Neuron (in vitro differentiated cells): ENCODE measurements around the gene INTS11.

ENCODE experiments used
- H2AFZ ChIP-seq: one replicate; pipeline ENCODE4 v1.6.1; 2013; ENCODE audit warnings: low read depth, mild to moderate bottlenecking, inconsistent platforms, low read length, moderate library complexity
- H3K27me3 ChIP-seq: one replicate; pipeline ENCODE4 v1.6.1; 2013; ENCODE audit warnings: low read length; ENCODE audit not compliant: insufficient read depth
- H3K36me3 ChIP-seq: one replicate; pipeline ENCODE4 v1.6.1; 2013; ENCODE audit warnings: low read length; ENCODE audit not compliant: insufficient read depth
- H3K4me1 ChIP-seq: one replicate; pipeline ENCODE4 v1.6.1; 2013; ENCODE audit warnings: low read length; ENCODE audit not compliant: insufficient read depth
- H3K4me3 ChIP-seq: 2 replicates; pipeline ENCODE4 v1.5.1; 2013; ENCODE audit warnings: mild to moderate bottlenecking, low read length, moderate library complexity
- H3K9me3 ChIP-seq: one replicate; pipeline ENCODE4 v1.6.1; 2013; ENCODE audit warnings: low read length

The INTS11 gene

GRCh38 chr1:1307261-1307922 is 17.1 kb downstream of the INTS11 start:
- H2AFZ ChIP-seq, result no peak overlapping the region
- peaks cover 43% of the 10 kb centered on the region for H3K4me1 ChIP-seq
- no peaks in the 10 kb centered on the region for H3K27me3 ChIP-seq
- H3K36me3 ChIP-seq, result peaks cover 26% of the 10 kb centered on the region
- H3K9me3 ChIP-seq, result no peaks in the 10 kb centered on the region
- peak overlapping the region; percentile 70 for H3K4me3 ChIP-seq

GRCh38 chr1:1306661-1307260 is 17.7 kb downstream of the INTS11 start:
- H2AFZ ChIP-seq, result no peak overlapping the region
- peak overlapping the region; percentile 70 for H3K4me3 ChIP-seq
- peaks cover 43% of the 10 kb centered on the region for H3K4me1 ChIP-seq
- H3K27me3 ChIP-seq, result no peaks in the 10 kb centered on the region
- no peaks in the 10 kb centered on the region for H3K9me3 ChIP-seq
- H3K36me3 ChIP-seq, result peaks cover 21% of the 10 kb centered on the region

- Histone ChIP-seq H3K4me1 (peaks cover 43% of the 10 kb centered on the region), H3K9me3 (no peaks in the 10 kb centered on the region), H3K36me3 (peaks cover 15% of the 10 kb centered on the region), H2AFZ (no peak overlapping the region), H3K27me3 (no peaks in the 10 kb centered on the region), H3K4me3 (peak overlapping the region; percentile 70)
Observed at GRCh38 chr1:1306070-1306660, 18.3 kb downstream of the INTS11 start.

GRCh38 chr1:1305300-1306069 is 19.0 kb downstream of the INTS11 start:
- H2AFZ ChIP-seq, result no peak overlapping the region
- no peaks in the 10 kb centered on the region for H3K9me3 ChIP-seq
- peaks cover 8% of the 10 kb centered on the region for H3K36me3 ChIP-seq
- peaks cover 43% of the 10 kb centered on the region for H3K4me1 ChIP-seq
- no peaks in the 10 kb centered on the region for H3K27me3 ChIP-seq
- peak overlapping the region; percentile 70 for H3K4me3 ChIP-seq

GRCh38 chr1:1304331-1305299 is 19.8 kb downstream of the INTS11 start:
- Histone ChIP-seq H3K4me1 (peaks cover 42% of the 10 kb centered on the region), H3K9me3 (no peaks in the 10 kb centered on the region), H3K4me3 (peak overlapping the region; percentile 23)

GRCh38 chr1:1303736-1304135 is 20.7 kb downstream of the INTS11 start:
- peaks cover 36% of the 10 kb centered on the region for H3K4me1 ChIP-seq
- no peak overlapping the region for H2AFZ ChIP-seq
- no peaks in the 10 kb centered on the region for H3K27me3 ChIP-seq
- no peaks in the 10 kb centered on the region for H3K9me3 ChIP-seq
- H3K4me3 ChIP-seq, result no peak overlapping the region
- H3K36me3 ChIP-seq, result peaks cover 2% of the 10 kb centered on the region

More at GRCh38 chr1:1304331-1305299, 19.8 kb downstream of the INTS11 start:
- no peaks in the 10 kb centered on the region for H3K27me3 ChIP-seq
- H3K36me3 ChIP-seq, result peaks cover under 1% of the 10 kb centered on the region
- no peak overlapping the region for H2AFZ ChIP-seq

- H3K27me3 ChIP-seq, result no peaks in the 10 kb centered on the region
- H3K4me3 ChIP-seq, result no peak overlapping the region
- no peaks in the 10 kb centered on the region for H3K9me3 ChIP-seq
- H2AFZ ChIP-seq, result no peak overlapping the region
- H3K36me3 ChIP-seq, result peaks cover 4% of the 10 kb centered on the region
- H3K4me1 ChIP-seq, result peaks cover 38% of the 10 kb centered on the region
Observed at GRCh38 chr1:1302951-1303509, 21.4 kb downstream of the INTS11 start.

GRCh38 chr1:1302006-1302430 is 22.4 kb downstream of the INTS11 start:
- H3K27me3 ChIP-seq, result no peaks in the 10 kb centered on the region
- peaks cover 9% of the 10 kb centered on the region for H3K36me3 ChIP-seq
- no peak overlapping the region for H3K4me3 ChIP-seq
- H3K4me1 ChIP-seq, result peaks cover 36% of the 10 kb centered on the region
- no peaks in the 10 kb centered on the region for H3K9me3 ChIP-seq
- H2AFZ ChIP-seq, result no peak overlapping the region

- Histone ChIP-seq H3K4me3 (no peak overlapping the region), H3K4me1 (peaks cover 19% of the 10 kb centered on the region), H3K27me3 (no peaks in the 10 kb centered on the region), H3K9me3 (no peaks in the 10 kb centered on the region), H3K36me3 (peaks cover 22% of the 10 kb centered on the region), H2AFZ (no peak overlapping the region)
Observed at GRCh38 chr1:1300352-1300739, 24.1 kb downstream of the INTS11 start.

- no peaks in the 10 kb centered on the region for H3K9me3 ChIP-seq
- no peak overlapping the region for H3K4me3 ChIP-seq
- H2AFZ ChIP-seq, result no peak overlapping the region
- H3K27me3 ChIP-seq, result no peaks in the 10 kb centered on the region
- H3K36me3 ChIP-seq, result peaks cover 25% of the 10 kb centered on the region
- peaks cover 14% of the 10 kb centered on the region for H3K4me1 ChIP-seq
Observed at GRCh38 chr1:1299686-1300351, 24.6 kb downstream of the INTS11 start.

- Histone ChIP-seq H3K36me3 (peaks cover 31% of the 10 kb centered on the region), H3K4me3 (no peak overlapping the region), H3K9me3 (no peaks in the 10 kb centered on the region), H2AFZ (no peak overlapping the region), H3K4me1 (peaks cover 8% of the 10 kb centered on the region), H3K27me3 (no peaks in the 10 kb centered on the region)
Observed at GRCh38 chr1:1298861-1299685, 25.4 kb downstream of the INTS11 start.
